ENCODE results near the gene THSD8.
"Not testable (repeated sequence)": the region's sequence is repeated elsewhere in the genome, so short reads cannot be mapped to it uniquely, and the experiment has no call there.

Gene THSD8

DNA sequence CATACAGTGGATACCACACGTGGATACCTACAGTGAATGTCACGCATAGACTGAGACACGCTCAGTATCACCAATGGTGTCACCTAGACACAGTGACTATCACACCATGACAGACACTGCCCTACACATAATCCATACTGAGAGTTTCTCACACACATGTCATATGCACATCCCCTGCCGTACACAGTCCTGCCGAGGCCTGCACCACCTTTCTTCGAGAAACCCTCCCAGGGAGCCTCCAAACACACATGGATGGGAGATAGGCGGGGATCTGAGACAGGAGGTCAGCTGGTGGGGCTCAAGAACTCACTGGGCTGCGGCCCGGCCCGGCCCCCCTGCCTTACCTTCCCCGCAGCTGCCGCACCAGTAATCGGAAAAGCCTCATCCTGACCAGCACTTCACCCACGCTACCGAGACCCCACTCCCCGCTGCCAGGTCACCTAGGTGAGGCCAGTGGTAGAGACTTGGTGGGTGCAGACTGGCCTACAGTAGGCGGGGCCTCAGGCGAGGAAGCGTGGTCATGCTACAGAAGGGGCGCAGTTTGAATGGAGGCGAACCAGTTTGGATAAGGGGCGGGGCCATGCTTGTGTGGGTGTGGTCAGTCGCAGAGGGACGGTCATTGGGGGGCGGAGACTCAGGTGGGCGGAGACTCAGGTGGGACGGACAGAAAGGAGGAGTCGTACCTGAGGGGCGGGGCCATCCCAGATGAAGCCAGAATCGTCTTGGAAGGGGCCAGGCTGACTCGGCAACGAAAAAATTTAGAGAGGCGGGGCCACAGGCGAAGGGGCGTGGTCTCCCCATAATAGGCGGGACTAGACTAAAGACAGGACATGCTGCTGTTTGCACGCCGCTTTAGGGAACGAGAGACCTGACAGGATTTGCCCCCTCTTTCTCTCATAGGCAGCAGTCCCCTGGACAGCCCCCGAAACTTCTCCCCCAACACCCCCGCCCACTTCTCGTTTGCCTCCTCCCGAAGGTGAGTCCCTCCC lies 38.5 kb downstream of the THSD8 start:
- WGBS (ENCODE audit: insufficient coverage) = 28% methylated on average over 36 of the region's 43 CpGs
- H3K4me3 ChIP-seq (ENCODE audit: control insufficient read depth in 1 of 7, extremely low read depth in 1 of 7, insufficient read depth in 4 of 7, low read depth in 2 of 7, low read length in 6 of 7) = peak overlapping the region in 5 of 7 experiments; percentile 28 to 55 (median 51)
- peaks cover 0 to 2% (median 0%) of the 10 kb centered on the region in 5 experiments for H3K9me3 ChIP-seq (ENCODE audit: control extremely low read depth in 1 of 5, control insufficient read depth in 4 of 5, insufficient read depth in 2 of 5, low read depth in 1 of 5, low read length in 4 of 5)
- H3K36me3 ChIP-seq (ENCODE audit: control insufficient read depth in 4 of 4, insufficient read depth in 4 of 4, low read length in 3 of 4) = no peaks in the 10 kb centered on the region
- H3K27me3 ChIP-seq (replicated peaks in 2 of 5; ENCODE audit: control insufficient read depth in 4 of 5, insufficient read depth in 5 of 5, low read length in 4 of 5) = peaks cover 17 to 79% (median 32%) of the 10 kb centered on the region in 5 experiments
- ChIA-PET CTCF (no interaction called here), POLR2A (no interaction called here)
- no peak overlapping the region for H3K27ac ChIP-seq (ENCODE audit: insufficient read depth in 1 of 2, low read depth in 1 of 2, low read length in 2 of 2, poor library complexity in 1 of 2, severe bottlenecking in 2 of 2)
- peak; percentile 69 to 77 (median 75) for DNase-seq
- H3K4me1 ChIP-seq (ENCODE audit: control extremely low read depth in 1 of 4, control insufficient read depth in 4 of 4, insufficient read depth in 4 of 4, low read length in 3 of 4) = peaks cover 2 to 26% (median 17%) of the 10 kb centered on the region in 4 experiments

DNA sequence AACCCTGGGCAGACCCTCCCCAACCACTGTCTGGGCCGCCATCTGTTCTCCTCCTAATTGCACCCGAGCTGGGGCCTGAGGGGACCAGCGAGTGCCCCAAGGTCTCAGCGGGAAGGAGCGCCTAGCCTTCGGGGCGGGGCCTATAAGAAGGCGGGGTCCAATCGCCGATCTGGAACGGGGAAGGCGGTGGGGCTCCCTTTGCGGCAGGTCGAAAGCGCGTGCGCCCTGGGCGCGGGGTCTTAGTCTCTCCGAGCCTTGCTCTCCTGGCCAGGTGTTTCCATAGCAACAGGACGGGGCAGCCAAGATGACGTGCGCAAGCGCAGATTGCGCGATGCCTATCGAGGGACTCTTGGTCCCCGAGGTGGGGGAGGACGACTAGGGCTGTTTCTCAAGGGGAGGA lies 39.2 kb downstream of the THSD8 start:
- ChIA-PET POLR2A (interaction anchor here (0.6 kb wide), 1 partner anchor 81 kb away, joined by 4 read pairs; no protein-coding TSS in a partner anchor), CTCF (no interaction called here)
- Histone ChIP-seq H3K4me1 (ENCODE audit: control extremely low read depth in 1 of 4, control insufficient read depth in 4 of 4, insufficient read depth in 4 of 4, low read length in 3 of 4) (peaks cover 2 to 26% (median 17%) of the 10 kb centered on the region in 4 experiments), H3K36me3 (ENCODE audit: control insufficient read depth in 4 of 4, insufficient read depth in 4 of 4, low read length in 3 of 4) (no peaks in the 10 kb centered on the region), H3K27ac (ENCODE audit: insufficient read depth in 1 of 2, low read depth in 1 of 2, low read length in 2 of 2, poor library complexity in 1 of 2, severe bottlenecking in 2 of 2) (no peak overlapping the region), H3K27me3 (replicated peaks in 2 of 5; ENCODE audit: control insufficient read depth in 4 of 5, insufficient read depth in 5 of 5, low read length in 4 of 5) (peaks cover 13 to 72% (median 30%) of the 10 kb centered on the region in 5 experiments), H3K9me3 (ENCODE audit: control extremely low read depth in 1 of 5, control insufficient read depth in 4 of 5, insufficient read depth in 2 of 5, low read depth in 1 of 5, low read length in 4 of 5) (peaks cover 0 to 2% (median 0%) of the 10 kb centered on the region in 5 experiments), H3K4me3 (ENCODE audit: control insufficient read depth in 1 of 7, extremely low read depth in 1 of 7, insufficient read depth in 4 of 7, low read depth in 2 of 7, low read length in 6 of 7) (peak overlapping the region in 6 of 7 experiments; percentile 11 to 55 (median 41))
- peak in 2 of 3 donors; percentile 46 to 47 for DNase-seq
- 3% methylated on average over 29 of the region's 29 CpGs for WGBS (ENCODE audit: insufficient coverage)

DNA sequence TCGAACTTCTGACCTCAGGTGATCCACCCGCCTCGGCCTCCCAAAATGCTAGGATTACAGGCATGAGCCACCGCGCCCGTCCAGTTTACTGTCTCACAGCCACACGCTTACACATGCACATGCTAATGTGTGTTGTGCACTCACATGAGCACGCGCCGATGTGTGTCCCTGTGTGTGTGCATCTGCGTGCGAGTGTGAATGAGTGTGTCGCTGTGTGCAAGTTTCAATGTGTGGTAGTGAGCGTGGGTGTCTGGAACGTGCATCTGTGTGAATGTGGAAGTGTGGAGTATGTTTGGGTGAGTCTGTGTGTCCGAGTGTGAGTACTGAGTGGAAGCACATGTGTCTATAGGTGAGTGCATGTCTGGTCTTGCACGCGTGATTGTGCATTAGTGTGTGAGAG lies 40.6 kb downstream of the THSD8 start:
- CTCF ChIA-PET = no interaction called here
- 97% methylated on average over 18 of the region's 18 CpGs for WGBS (ENCODE audit: insufficient coverage)
- DNase-seq = no peak
- peaks cover 0 to 2% (median 0%) of the 10 kb centered on the region in 5 experiments for H3K9me3 ChIP-seq (ENCODE audit: control extremely low read depth in 1 of 5, control insufficient read depth in 4 of 5, insufficient read depth in 2 of 5, low read depth in 1 of 5, low read length in 4 of 5)
- H3K4me3 ChIP-seq (ENCODE audit: control insufficient read depth in 1 of 7, extremely low read depth in 1 of 7, insufficient read depth in 4 of 7, low read depth in 2 of 7, low read length in 6 of 7) = no peak overlapping the region
- POLR2A ChIA-PET = no interaction called here
- H3K4me1 ChIP-seq (ENCODE audit: control extremely low read depth in 1 of 4, control insufficient read depth in 4 of 4, insufficient read depth in 4 of 4, low read length in 3 of 4) = peaks cover 2 to 32% (median 21%) of the 10 kb centered on the region in 4 experiments
- peaks cover 5 to 66% (median 23%) of the 10 kb centered on the region in 5 experiments for H3K27me3 ChIP-seq (replicated peaks in 2 of 5; ENCODE audit: control insufficient read depth in 4 of 5, insufficient read depth in 5 of 5, low read length in 4 of 5)
- no peak overlapping the region for H3K27ac ChIP-seq (ENCODE audit: insufficient read depth in 1 of 2, low read depth in 1 of 2, low read length in 2 of 2, poor library complexity in 1 of 2, severe bottlenecking in 2 of 2)
- H3K36me3 ChIP-seq (ENCODE audit: control insufficient read depth in 4 of 4, insufficient read depth in 4 of 4, low read length in 3 of 4) = no peaks in the 10 kb centered on the region

DNA sequence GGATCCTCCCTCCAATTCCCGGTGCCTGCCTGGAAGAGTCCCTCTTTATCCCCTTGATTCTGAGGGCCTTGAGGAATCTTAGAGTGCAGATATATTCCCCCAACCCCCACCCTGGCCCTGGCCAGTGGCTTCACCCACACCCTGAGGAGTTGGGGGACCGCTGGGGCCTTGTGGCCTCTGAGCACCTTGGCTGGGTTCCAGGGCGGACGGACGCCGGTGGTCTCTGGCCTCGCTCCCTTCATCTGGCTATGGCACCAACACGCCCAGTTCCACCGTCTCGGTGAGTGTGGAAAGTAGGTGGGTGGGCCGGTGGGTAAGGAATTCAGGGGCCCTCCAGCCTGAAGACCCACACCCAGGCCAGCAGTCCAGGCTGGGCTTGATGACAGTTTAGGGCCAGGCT lies 41.5 kb downstream of the THSD8 start:
- no peaks in the 10 kb centered on the region for H3K36me3 ChIP-seq (ENCODE audit: control insufficient read depth in 4 of 4, insufficient read depth in 4 of 4, low read length in 3 of 4)
- H3K27me3 ChIP-seq (replicated peaks in 2 of 5; ENCODE audit: control insufficient read depth in 4 of 5, insufficient read depth in 5 of 5, low read length in 4 of 5) = peaks cover 5 to 59% (median 21%) of the 10 kb centered on the region in 5 experiments
- H3K9me3 ChIP-seq (ENCODE audit: control extremely low read depth in 1 of 5, control insufficient read depth in 4 of 5, insufficient read depth in 2 of 5, low read depth in 1 of 5, low read length in 4 of 5) = peaks cover 0 to 2% (median 0%) of the 10 kb centered on the region in 5 experiments
- POLR2A ChIA-PET = no interaction called here
- CTCF ChIA-PET = no interaction called here
- 94% methylated on average over 9 of the region's 11 CpGs for WGBS (ENCODE audit: insufficient coverage)
- peaks cover 2 to 31% (median 21%) of the 10 kb centered on the region in 4 experiments for H3K4me1 ChIP-seq (ENCODE audit: control extremely low read depth in 1 of 4, control insufficient read depth in 4 of 4, insufficient read depth in 4 of 4, low read length in 3 of 4)
- H3K4me3 ChIP-seq (ENCODE audit: control insufficient read depth in 1 of 7, extremely low read depth in 1 of 7, insufficient read depth in 4 of 7, low read depth in 2 of 7, low read length in 6 of 7) = no peak overlapping the region
- H3K27ac ChIP-seq (ENCODE audit: insufficient read depth in 1 of 2, low read depth in 1 of 2, low read length in 2 of 2, poor library complexity in 1 of 2, severe bottlenecking in 2 of 2) = no peak overlapping the region
- no peak for DNase-seq

DNA sequence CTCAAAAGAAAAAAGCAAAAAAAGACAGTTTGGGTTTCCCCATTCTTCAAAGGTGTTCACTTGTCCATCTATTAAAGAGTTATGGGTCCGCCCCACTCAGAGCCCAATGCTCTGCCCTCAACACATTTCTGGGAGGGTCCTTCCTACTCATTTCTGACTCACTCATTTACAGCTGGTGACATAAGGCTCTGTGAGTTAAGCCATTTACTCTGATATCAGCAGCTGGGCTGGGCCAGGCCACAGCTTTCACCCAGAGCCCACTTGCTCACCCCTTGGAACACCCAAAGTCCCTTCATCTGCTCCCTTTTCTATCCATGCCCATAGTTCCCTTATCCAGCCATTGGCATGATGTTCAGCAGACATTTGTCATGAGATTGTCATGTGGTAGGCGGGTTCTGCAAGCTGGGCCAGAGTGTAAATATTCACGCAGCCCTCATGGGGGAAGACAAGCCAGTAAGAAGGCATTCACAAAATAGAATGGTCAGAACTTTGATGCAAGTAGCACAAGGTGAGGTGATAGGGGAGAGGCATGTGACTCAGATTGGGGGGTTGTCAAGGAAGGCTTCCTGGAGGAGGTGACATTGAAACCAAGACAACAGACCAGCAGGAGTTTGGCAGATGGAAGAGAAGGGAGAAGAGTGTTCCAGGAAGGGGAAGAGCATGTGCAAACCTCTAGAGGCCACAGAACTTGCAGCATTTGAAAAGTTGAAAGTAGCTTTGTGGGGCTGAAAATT lies 42.3 kb downstream of the THSD8 start:
- no peaks in the 10 kb centered on the region for H3K36me3 ChIP-seq (ENCODE audit: control insufficient read depth in 4 of 4, insufficient read depth in 4 of 4, low read length in 3 of 4)
- no peak overlapping the region for H3K4me3 ChIP-seq (ENCODE audit: control insufficient read depth in 1 of 7, extremely low read depth in 1 of 7, insufficient read depth in 4 of 7, low read depth in 2 of 7, low read length in 6 of 7)
- H3K4me1 ChIP-seq (ENCODE audit: control extremely low read depth in 1 of 4, control insufficient read depth in 4 of 4, insufficient read depth in 4 of 4, low read length in 3 of 4) = peaks cover 2 to 23% (median 14%) of the 10 kb centered on the region in 4 experiments
- ChIA-PET CTCF (no interaction called here), POLR2A (no interaction called here)
- no peak for DNase-seq
- H3K9me3 ChIP-seq (ENCODE audit: control extremely low read depth in 1 of 5, control insufficient read depth in 4 of 5, insufficient read depth in 2 of 5, low read depth in 1 of 5, low read length in 4 of 5) = peaks cover 0 to 2% (median 0%) of the 10 kb centered on the region in 5 experiments
- no peak overlapping the region for H3K27ac ChIP-seq (ENCODE audit: insufficient read depth in 1 of 2, low read depth in 1 of 2, low read length in 2 of 2, poor library complexity in 1 of 2, severe bottlenecking in 2 of 2)
- 97% methylated on average over 3 of the region's 3 CpGs for WGBS (ENCODE audit: insufficient coverage)
- peaks cover 5 to 53% (median 17%) of the 10 kb centered on the region in 5 experiments for H3K27me3 ChIP-seq (replicated peaks in 2 of 5; ENCODE audit: control insufficient read depth in 4 of 5, insufficient read depth in 5 of 5, low read length in 4 of 5)

DNA sequence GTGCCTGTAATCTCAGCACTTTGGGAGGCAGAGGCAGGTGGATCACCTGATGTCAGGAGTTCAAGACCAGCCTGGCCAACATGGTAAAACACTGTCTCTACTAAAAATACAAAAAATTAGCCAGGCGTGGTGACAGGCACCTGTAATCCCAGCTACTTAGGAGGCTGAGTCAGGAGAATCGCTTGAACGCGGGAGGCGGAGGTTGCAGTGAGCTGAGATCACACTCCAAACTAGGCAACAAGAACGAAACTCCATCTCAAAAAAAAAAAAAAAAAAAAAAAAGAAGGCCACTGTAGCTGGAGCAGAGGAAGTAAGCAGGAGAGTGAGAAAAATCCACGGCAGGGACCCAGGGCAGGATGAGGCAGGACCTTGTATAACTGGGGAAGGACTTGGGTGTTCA lies 44.7 kb downstream of the THSD8 start:
- CTCF ChIA-PET = interaction anchor here (0.6 to 3.3 kb wide), 23 partner anchors 8 to 169 kb away, joined by 3 to 18 read pairs (median 6); partner anchors contain the start of gene FARSA
- H3K4me1 ChIP-seq (ENCODE audit: control extremely low read depth in 1 of 4, control insufficient read depth in 4 of 4, insufficient read depth in 4 of 4, low read length in 3 of 4) = peaks cover 0 to 11% (median 8%) of the 10 kb centered on the region in 4 experiments
- H3K27ac ChIP-seq (ENCODE audit: insufficient read depth in 1 of 2, low read depth in 1 of 2, low read length in 2 of 2, poor library complexity in 1 of 2, severe bottlenecking in 2 of 2); H3K4me3 ChIP-seq (ENCODE audit: control insufficient read depth in 1 of 7, extremely low read depth in 1 of 7, insufficient read depth in 4 of 7, low read depth in 2 of 7, low read length in 6 of 7); DNase-seq; H3K9me3 ChIP-seq (ENCODE audit: control extremely low read depth in 1 of 5, control insufficient read depth in 4 of 5, insufficient read depth in 2 of 5, low read depth in 1 of 5, low read length in 4 of 5); H3K36me3 ChIP-seq (ENCODE audit: control insufficient read depth in 4 of 4, insufficient read depth in 4 of 4, low read length in 3 of 4); POLR2A ChIA-PET: not testable (repeated sequence)
- WGBS (ENCODE audit: insufficient coverage) = 33% methylated on average over 1 of the region's 7 CpGs
- peaks cover under 1 to 28% (median 8%) of the 10 kb centered on the region in 5 experiments for H3K27me3 ChIP-seq (replicated peaks in 2 of 5; ENCODE audit: control insufficient read depth in 4 of 5, insufficient read depth in 5 of 5, low read length in 4 of 5)

Measured in common myeloid progenitor, CD34-positive (primary cell).